8988T (cell line): ENCODE results near the gene GDF10.
A peak's percentile ranks its signal among the peaks of the same experiment; 100 is the strongest.

Experiments used
- DNase-seq: peaks from one replicate; pipeline ENCODE4 v3.0.0; 2011

The GDF10 gene

GRCh38 chr10:47358457-47358856 lies 58.5 kb downstream of the GDF10 start:
- no peak for DNase-seq

DNA sequence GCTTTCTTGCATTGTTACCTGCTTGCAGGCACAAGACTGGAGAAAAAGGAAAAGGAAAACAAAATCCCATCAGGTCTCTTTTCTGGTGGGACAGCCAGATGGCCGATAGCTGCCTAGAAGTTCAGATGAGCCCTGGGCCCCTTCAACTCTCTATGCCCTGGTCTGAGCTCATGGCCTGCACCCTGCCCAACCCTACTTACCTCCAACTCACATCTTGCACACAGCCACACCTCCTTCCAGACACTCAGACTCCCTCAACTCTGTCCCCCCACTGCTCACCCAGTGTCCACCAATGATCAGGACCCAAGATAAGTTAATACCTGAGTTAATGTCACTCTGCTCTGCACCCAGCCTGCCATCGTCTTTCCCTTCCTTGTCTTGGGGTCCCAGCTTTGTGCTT lies 59.1 kb downstream of the GDF10 start:
- no peak for DNase-seq

DNA sequence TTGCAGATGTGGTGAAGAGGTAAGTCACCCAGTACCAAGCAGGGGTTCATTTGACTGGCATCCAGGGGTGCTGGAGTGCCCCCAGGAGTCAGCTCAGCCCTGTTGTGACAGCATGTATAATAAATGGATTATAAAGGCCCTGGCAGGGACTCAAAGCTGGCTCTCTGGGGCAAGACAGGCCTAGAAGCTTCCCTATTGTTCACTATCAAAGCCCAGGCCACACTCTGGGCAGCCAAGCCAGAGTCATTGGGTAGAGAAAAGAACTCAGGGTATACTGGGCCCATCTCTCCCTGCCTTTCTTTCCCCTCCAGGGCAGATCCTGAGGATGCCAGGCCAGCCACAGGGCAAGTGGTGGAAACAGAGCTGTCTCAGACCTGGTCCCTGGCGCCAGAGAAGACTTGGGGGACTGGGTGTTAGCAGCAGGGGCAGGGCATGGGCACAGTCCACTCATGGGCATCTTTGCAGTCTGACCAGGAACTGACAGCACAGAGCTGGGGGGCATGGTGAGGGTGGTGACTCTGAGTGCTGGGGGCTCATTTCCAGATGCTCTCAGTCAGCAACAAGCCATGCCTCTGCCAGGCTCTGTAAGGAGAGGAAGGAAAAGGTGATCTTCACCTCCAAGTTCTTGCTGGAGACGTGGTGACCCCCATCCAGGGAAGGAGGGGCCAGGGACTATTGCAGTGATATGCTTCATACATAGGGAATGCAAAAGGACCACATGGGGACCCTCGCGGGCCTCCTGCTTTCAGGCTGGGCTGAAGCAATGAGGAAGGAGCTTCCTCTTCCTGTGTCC lies 59.8 kb downstream of the GDF10 start:
- DNase-seq, result no peak

DNA sequence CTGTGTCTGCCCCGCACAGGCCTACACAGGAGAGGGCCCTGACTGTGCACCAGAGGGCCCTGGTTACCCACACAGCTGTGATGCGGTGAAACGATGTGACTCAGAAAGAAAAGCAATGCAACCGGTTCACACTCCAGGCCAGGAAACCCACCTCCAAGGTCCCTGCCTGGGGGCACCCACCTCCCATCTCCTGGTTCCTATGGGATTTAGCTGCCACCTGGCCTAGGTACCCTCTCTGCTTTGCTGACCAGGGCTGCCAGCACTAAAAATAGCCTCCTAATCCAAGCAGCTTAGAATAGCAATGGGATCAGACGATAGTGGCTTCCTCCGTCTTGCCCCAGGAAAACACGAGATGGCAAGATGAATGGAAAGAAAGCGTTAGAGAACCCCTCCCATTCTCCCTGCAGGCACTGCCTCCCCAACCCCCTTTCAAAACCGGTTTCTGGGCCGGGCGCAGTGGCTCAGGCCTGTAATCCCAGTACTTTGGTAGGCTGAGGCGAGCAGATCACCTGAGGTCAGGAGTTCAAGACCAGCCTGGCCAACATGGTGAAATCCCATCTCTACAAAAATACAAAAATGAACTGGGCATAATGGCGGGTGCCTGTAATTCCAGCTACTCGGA lies 60.5 kb downstream of the GDF10 start:
- no peak for DNase-seq

DNA sequence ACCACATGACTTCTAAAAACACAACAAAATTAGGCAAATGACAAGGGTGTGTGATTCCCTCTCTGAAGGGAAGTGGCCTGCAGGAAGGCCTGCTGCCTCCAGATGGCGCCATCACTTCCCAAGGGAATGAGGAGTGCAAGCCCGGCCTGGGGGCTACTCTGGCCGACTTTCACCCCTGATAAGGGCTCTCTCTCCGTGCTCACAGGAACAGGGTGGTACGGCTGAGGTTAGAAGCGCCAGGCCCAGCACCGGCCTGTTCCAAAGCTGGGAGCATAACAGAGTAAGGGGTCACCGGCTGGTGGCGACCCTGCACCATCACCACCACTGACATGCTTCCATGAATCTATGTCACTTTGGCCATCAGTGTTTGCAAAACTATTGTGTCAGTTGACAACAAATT lies 61.3 kb downstream of the GDF10 start:
- peak; percentile 77 for DNase-seq

- DNase-seq, result no peak
Measured at GRCh38 chr10:47362199-47362598, 62.2 kb downstream of the GDF10 start.
